Measurements from ENCODE around the gene HDHD5.

DNA sequence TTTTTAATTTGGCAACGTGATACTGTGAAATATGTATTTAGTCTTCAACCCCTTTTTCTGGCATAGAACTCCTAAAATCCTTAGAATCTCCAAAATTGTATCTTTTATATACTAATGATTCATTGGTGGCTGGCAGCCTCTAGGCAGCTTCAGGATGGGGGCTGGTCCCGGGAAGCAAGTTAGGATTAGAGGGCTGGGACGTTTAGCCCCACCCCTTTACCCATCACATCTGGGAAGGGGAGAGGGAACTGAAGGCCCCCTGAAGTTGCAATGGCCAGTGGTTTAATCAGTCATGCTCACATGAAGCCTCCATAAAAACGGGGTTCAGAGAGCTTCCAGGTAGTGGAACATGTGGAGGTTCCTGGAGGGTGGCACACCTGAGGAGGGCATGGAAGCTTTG lies 67.2 kb downstream of the HDHD5 start:
- TF ChIP-seq, protein P1, sequence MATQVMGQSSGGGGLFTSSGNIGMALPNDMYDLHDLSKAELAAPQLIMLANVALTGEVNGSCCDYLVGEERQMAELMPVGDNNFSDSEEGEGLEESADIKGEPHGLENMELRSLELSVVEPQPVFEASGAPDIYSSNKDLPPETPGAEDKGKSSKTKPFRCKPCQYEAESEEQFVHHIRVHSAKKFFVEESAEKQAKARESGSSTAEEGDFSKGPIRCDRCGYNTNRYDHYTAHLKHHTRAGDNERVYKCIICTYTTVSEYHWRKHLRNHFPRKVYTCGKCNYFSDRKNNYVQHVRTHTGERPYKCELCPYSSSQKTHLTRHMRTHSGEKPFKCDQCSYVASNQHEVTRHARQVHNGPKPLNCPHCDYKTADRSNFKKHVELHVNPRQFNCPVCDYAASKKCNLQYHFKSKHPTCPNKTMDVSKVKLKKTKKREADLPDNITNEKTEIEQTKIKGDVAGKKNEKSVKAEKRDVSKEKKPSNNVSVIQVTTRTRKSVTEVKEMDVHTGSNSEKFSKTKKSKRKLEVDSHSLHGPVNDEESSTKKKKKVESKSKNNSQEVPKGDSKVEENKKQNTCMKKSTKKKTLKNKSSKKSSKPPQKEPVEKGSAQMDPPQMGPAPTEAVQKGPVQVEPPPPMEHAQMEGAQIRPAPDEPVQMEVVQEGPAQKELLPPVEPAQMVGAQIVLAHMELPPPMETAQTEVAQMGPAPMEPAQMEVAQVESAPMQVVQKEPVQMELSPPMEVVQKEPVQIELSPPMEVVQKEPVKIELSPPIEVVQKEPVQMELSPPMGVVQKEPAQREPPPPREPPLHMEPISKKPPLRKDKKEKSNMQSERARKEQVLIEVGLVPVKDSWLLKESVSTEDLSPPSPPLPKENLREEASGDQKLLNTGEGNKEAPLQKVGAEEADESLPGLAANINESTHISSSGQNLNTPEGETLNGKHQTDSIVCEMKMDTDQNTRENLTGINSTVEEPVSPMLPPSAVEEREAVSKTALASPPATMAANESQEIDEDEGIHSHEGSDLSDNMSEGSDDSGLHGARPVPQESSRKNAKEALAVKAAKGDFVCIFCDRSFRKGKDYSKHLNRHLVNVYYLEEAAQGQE (IDR thresholded peaks at IDR 0.05; ENCODE audit: low read depth) = no peak
- TF ChIP-seq EP300 (IDR thresholded peaks at IDR 0.05; ENCODE audit: borderline replicate concordance) (no peak), RAD21 (IDR thresholded peaks at IDR 0.05; ENCODE audit: low read depth) (no peak), YY1 (IDR thresholded peaks at IDR 0.05; ENCODE audit: low read depth) (no peak), EGR1 (IDR thresholded peaks at IDR 0.05) (no peak), TAF1 (IDR thresholded peaks at IDR 0.05; ENCODE audit: low read depth) (no peak), CEBPB (IDR thresholded peaks at IDR 0.05) (no peak)

Data from Ishikawa (cell line).